Glomerular visceral epithelial cell (primary cell): Measurements from ENCODE around the gene C3orf20.

ENCODE experiments used
- DNase-seq: peaks from one replicate; pipeline ENCODE4 v3.0.0-alpha.2; 2016; ENCODE audit errors: extremely low spot score

The C3orf20 gene

DNA sequence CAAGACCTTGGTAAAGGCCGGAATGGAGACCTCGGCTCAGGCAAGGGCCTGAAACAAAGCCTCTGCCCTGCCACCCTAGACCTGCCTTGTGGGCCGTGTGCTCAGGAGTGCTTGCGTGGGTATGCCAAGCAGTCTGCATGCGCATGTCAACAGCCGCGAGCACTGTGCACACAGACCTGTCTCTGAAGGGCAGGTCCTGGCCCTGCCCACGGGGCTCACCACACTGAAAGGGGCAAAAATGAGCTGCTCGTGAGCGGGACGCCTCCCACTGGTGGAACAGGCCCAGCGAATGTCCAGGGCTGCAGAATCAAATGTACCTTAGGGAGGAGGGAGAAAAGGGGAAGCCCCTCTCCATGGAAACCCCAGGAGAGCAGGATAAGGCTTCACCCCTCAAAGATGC, 99.5 kb downstream of the C3orf20 start:
- no peak for DNase-seq

DNA sequence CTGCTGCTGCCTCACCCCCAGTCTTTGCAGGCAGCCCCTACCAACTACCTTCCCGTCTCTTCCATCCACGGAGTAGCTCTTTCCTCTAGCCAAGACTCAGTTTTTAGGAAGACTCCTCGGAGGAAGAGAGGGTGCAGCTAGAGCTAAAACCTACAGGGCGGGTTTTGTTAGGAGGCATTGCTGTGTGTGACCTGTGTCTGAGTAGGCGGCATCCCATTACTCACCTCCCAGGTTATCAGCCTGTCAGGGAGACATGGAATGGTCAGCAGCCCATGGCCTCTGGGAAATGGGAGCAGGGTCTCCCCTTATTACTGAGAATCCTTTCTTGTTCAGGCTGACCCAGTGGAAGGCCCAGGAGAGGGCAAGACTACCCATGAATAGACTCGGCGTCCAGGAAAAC, 100.1 kb downstream of the C3orf20 start:
- no peak for DNase-seq

DNA sequence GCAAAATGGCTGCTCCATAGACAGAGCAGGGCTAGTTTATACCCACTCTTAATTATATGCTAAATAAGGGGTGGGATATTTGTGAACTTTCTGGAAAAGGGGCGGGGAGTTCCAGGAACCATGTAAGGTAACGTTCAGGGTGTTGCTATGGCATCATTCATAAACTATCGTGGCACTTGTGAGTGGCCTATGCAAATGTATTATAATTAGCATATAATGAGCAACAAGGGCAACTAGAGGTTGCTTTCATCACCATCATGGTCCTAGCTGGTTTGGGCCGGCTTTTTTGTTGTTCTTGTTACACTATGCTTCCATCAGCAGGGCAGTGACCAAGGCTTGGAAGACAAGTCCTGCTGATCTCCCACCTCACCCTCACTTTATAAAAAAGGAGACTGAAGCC, 100.6 kb downstream of the C3orf20 start:
- no peak for DNase-seq

DNA sequence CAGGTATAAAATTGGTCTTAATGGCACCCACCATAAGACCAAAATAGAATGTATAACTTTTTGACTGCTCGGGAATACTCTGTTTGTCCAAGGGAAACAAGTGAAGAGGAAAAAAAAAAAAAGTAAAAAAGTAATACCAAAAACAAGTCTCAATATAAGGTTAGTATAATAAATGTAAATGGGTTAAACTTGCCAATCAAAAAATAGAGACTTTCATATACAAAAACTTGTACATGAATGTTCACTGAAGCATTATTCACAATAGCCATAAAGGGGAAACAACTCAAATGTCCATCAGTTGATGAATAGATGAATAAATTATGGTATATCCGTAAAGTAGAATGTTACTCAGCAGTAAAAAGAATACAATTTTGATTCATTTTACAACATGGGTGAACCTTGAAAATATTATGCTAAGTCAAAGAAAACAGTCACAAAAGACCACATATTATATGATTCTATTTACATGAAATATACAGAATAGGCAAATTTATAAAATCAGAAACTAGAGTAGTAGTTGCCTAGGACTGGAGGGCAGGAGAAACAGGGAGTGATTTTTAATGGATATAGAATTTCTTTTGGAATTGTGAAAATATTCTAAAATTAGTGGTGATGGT, 104.2 kb downstream of the C3orf20 start:
- no peak for DNase-seq

DNA sequence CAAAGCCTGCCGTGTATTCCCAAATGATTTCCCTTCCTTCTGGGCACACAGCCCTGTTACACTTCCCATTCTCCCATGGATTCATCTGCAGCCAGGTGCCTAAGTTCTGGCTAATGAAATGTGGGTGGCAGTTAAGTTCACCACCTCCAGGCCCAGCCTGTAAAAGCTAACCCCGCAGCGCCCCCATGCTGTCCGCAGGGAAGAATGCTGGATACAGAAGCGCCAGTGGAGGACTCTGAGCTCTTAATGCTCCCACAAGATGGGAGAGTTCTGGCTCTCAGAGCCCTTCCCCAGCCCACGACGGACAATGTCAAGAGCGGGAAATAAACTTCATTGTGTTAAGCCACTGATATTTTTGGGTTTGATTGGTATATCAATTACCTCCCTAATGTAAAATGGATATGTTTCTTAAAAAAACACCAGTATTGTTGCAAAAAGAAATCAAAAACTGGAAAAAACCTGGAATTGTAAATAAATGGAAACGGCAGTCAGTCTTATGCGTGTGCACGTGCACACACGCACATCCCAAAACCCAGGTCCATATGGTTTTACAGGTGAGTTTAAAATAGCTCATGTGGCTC, 106.1 kb downstream of the C3orf20 start:
- peak; percentile 58 for DNase-seq

DNA sequence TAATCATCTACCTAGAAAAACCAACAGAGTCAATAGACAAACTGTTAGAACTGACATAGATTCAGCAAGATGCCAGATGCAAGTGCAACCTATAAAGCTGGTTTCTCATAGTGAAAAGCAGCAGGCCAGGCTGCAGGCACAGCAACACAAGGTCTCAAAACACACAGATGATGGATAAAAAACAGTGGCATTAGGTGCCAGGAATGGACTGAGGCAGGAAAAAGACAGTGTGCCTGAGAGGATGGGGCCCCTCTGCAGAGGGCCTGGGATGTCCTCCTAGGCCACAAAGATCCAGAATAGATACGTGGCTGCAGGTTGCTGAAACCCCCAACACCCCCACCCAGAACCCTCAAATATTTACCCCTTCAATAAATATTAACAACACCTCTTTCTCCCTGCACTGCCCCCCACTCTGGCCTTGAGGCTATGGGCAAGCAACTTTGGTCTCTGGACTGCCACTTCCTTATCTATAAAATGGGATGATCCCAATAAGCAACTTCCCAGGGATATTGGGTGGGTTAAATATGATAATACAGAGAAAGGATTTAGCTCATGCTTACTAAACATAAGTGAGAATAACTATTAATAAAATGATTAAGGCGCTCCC, 108.6 kb downstream of the C3orf20 start:
- no peak for DNase-seq

DNA sequence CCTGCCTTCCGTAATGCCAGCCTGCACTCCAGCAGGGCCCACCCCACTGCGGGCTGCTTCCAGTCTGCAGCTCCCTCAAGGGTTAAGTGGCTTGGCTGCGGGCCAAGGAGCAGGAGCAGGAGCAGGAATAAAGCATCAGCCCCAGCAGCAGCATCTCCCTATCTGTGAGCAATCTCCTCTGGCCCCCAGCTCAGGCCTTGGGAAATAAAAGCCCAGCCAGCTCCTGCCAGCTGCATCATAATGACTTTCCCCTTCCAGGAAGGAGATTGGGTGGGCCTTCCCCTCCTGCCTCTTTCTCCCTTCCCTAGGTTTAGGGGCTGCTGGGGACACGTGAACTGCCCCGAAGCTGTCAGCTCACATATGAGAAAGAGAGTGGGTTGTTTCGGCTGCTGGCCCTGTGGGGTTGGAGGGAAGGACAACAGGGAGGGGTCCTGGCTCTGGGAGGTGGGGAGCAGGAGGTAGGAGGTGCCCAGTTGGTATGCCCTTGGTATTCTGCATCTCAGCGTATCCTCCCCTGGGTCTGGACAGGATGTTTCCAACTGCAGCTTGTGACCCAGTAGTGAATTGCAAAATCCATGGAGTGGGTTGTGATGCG, 109.2 kb downstream of the C3orf20 start:
- DNase-seq = no peak

DNA sequence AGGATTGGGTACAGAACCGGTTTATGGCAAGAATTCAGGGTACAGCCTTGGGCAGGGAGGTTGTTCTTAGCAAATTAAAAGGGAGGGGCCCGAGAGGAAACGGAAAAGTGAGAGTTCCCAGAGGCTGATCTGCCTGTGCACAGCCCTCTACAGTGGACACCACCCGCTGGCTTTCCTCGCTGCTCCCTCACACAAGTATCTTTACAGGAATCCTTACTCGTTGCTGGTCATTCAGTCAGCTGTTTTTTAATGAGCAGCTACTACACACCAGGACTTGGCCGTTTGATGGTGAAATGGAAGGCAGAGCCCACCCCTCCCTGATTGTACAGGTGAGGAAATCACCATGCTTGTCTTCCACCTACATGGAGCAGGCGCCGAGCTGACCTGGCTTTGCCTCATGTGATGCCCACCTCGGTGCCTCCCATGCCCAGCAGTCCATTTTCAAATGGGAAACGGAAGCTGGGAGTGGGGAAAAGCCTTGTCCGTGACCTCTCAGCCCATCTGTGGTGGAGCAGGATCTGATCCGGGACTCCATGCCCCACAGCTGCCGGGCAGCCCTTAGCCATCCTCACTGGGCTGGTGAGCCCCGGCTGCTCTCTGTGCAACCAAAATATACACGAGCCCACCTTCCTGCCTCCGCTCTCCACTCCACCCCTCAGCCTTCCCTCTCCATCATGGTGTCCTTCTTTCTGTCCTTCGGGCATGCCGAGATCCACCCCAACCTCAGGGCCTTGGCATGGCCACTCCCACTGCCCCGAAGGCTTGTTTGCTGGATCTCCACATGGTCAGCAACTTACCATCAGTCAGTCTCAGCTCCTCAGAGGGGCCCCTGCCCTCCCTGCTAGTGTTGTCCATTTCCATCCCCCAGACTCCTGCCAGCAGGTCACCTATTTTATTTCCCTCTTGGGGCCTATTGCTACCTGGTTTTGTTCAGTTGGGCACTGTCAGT, 110.5 kb downstream of the C3orf20 start:
- DNase-seq = no peak

DNA sequence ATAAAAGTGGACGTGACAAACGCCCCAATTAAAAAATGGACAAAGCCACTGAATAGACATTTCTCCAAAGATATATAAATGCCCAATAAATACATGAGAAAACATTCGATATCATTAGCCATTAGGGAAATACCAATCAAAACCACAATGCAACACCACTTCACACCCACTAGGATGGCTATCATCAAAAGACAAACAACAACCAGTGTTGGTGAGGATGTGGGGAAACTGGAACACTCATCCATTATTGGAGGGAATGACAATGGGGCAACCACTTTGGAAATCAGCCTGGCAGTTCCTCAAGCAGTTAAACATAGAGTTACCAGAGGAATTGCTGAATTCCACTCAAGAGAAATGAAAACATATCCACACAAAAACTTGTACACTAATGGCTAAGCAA, 111.4 kb downstream of the C3orf20 start:
- DNase-seq = no peak

DNA sequence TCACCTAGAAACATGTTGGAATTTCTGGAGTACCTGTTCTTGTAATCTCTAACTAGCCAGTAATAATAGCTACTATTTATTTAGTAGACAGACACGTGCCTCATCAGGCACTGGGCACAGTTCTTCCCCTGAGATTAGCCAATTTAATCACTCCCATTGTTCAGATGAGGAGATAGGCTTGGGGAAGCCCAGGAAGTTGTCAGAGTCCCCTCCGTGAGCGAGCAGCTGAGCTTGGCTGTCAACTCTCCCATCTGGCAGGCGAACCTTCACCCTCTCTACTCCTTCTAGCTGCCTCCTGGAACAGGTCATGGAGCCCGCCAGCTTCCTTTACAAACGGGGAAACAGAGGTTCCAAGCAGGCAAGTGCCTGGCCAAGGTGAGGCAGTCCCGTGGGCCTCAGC, 112.7 kb downstream of the C3orf20 start:
- DNase-seq = no peak

DNA sequence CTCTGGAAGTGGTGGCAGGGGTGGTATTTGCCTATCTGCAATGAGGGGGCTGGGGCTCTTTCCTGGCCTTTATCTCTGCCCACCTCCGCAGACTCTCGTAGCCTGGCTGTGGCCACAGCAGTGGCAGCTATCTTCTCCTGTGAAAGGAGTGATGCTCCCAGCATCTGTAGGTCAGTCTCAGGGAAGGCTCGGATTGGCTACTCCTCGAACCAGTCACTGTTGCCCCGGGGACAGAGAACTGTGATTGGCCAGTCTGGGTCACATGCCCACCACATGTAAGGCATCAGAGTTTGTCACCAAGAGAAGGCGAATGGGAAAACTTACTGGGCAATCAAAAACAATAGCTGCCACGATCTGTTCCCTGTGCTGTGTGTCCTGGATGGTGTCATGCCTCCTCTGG, 113.7 kb downstream of the C3orf20 start:
- no peak for DNase-seq

DNA sequence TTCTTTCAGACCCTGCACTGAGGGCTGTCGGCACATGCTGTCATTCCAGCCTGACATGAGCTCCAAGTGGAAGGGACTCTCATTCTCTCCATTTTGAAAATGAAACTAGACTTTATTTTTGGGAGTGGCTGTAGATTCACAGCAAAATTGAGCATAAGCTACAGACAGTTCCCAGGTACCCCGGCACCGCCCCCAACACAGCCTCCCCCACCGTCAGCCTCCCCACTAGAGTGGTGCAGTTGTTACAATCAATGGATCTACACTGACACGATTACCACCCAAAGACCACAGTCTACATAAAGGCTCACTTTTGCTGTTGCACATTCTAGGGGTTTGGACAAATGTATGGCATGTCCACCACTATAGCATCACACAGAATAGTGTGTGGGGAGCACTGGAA, 114.3 kb downstream of the C3orf20 start:
- DNase-seq = no peak

DNA sequence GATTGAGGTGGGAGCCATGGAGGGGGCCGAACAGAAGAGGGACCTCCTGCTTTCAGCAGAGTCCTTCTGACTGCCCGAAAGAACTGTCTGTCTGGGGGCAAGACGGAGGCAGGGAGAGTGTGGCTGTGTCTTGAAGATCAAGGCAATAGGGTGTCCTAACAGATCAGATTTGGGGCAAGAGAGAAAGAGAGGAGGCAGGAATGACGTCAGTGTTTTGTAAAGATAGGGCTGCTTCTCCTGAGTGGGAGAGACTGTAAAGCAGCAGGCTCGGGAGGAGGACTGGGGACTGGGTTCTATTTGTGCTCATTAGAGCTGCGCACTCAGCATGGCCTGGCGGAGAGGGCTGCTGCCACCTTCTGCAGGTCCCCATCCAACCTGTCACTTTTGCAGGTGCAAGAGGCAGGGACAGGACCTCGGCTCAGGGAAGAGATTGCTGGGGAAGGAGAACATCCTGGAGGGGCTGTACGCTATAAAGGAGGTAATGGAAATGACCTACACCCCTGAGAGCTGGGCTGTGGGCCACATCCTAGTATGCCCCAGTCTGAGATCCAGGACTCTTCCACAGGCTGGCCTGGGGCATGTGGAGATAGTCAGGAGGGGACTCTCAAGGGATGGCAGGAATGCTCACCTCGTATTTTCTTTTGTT, 114.8 kb downstream of the C3orf20 start:
- DNase-seq = no peak

DNA sequence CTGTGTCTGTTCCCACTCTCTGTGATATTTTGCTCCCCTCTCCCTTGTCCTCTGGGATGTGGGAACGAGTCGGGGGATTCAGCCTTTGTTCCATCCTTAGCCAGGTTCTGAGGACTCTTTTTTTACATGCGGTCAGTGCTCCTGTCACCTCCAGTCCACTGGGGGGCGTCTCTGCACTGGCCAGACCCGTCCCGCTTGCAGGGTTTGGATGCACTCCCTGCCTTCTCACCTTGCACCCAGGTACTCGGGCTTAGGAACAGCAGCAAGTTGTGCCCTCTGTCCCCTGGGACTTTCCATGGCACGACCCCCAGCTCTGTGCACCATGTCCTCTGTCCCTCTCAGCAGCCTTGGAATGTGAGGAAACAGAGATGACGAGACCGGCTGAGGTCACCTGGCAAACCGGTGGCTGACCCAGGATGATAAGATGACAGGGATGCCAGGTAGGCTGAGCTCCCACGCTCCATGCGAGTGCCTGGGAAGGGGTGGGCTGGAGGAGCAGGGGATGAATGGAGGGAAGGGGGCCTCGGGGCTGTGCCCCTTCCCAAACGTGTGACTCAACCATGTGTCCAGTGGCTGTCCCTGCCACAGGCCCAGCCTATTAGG, 116.5 kb downstream of the C3orf20 start:
- DNase-seq = peak; percentile 39

DNA sequence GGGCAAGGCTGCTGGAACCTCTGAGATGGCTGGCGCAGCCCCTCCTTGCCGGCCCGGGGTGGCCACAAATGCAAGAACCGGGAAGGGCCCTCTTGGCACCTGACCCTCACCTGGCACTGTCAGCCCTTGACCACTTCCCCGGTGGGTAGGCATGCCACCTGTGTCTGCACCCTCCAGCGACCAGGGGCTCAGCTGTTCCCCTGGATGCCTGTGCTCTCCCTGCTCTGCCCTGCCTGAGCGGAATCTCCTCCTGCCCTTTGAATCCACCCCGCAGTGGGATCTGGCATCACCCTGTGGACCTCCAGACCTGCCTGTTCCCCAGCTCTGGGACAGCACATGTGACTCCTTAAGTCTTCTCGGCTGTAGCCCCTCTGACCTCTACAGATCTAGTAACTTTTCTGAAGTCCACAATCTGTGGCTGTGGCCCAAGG, 117.8 kb downstream of the C3orf20 start:
- DNase-seq = no peak

DNA sequence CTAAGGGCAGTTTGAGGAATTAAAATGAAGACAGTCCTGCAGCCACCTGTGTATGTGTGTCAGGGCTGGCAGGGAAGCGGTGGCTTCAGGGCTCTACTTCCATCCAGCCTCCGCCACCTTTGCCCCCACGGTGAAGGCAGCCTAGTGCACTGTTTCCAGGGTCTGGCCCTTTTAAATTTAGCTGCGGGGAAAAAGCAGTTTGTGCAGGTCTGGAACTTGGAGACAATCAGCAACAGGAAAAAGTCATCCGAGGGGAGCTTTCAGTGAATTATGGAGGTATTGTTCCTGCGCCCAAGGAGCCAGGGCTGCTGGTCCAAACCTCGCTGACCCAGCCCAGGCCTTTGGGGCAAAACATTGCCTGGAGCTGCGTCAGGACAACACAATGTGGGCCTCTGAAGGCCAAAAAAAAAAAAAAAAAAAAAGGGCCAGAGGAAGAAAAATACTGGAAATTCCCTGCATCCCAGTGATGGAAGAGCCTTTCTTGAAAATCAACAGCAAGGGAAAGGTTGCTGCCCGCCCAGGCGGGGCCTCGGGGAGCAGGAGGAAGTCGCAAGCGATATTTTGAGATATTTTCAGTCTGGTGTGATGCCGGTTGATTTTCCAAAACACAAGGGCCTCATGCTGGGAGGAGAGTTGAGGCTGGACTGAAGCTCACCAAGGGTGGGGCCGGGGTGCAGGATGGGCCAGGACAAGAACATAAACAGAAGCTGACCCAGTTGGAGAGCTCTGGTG, 118.4 kb downstream of the C3orf20 start:
- no peak for DNase-seq

DNA sequence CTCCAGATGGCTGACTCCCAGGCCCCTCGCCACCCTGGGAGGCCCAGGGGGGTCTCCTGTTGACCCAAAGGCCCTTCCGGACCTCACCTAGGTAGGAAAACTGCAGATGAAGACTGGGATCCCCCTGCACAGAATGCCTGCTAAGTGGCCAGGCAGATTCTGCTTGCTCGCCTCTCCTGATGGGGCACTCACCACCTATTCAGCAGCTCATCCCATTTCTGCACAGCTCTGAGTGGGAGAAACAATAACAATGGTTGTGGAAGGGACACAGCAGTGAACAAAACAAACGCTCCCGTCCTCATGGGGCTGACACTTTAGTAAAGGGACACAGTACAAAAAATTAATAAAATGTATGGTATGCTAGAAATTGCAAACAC, 118.9 kb downstream of the C3orf20 start:
- DNase-seq = no peak

DNA sequence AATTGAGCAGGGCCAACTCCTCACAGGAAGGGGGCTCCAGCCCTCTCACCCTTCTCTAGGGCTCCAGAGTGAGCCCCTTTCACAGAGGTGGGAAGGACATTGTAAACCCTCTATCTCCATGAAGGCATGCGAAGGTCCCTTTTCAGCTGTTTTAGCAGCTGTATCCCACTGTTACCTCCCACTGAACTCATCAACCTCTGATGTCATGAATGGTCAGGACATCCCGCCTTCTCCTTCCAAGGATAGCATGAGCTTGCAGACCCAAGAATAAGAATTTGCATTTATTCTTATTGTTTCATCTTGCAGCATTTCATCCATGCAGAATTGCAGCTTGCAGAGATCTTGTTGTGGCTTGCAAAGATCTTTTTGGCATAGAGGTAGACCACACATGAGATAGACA, 119.5 kb downstream of the C3orf20 start:
- no peak for DNase-seq

DNA sequence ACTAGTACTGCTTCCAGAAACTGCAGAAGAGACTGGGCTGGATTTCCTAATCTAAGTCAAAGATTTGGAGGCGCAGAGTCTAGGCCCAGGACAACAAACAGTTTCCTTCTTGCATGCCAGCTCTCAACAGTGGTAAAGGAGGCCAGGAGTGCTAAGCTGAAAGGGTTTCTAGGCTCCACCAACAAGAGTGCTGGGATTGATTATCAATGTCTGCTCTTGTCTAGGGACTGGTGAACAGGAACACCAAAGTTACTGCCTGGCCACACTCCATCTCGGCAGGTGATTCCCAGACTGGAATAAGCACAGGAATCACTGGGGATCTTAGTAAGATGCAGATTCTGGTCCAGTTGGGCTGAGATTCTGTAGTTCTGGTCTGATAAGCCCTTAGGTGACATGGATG, 121.1 kb downstream of the C3orf20 start:
- no peak for DNase-seq

DNA sequence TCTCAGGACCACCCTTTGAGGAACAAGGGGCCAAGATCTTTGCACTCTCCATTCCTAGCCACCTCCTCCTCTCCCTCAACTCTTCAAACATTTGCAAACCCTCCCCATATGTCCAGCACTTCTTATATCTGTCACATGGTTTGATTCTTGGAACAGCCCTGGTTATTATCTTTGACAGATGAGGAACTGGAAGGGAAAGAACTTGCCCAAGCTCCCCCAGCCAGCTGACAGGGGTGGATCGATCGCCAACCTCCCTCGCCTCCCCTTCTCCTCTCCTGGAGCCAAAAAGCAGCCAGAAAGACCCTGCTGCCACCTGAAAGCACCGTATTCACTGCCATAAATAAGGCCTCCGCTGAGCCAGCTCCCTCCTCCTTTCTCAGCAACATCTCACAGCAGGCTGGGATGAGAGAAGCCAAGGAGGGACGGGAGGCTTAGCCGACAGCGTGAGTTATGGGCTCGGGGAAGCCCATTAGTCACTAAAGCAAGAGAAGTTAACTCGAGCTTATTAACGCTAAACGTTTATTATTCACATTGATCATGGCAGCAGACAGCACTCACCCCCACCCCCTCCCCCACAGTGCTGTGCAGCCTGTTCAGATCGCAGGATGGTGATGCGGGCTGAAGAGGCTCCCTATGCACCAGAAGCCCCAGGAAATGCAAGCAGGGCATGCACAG, 121.6 kb downstream of the C3orf20 start:
- DNase-seq = no peak
